Hematopoietic multipotent progenitor cell (in vitro differentiated cells): Measurements from ENCODE around the gene CAPN5. TPM values are rescaled to one million over a fixed set of nuclear protein-coding genes. Genes with fewer than 3 reads are reported as not detected.
"Not testable (repeated sequence)": the region's sequence is repeated elsewhere in the genome, so short reads cannot be mapped to it uniquely, and the experiment has no call there.

Experiments used
- DNase-seq, 3 donors: peaks; one replicate each; pipeline ENCODE4 v3.0.0-alpha.2; 2011 to 2015; ENCODE audit warnings: low read depth in 2 of 3, low spot score in 2 of 3
- total RNA-seq: library from RNA; depleted of rRNA; stranded (reverse); fragments of >200 nt; gene quantifications from one replicate; pipeline ENCODE4 v1.2.3, GENCODE V29; 2012

Gene CAPN5
- total RNA-seq, result 1.3 TPM

DNA sequence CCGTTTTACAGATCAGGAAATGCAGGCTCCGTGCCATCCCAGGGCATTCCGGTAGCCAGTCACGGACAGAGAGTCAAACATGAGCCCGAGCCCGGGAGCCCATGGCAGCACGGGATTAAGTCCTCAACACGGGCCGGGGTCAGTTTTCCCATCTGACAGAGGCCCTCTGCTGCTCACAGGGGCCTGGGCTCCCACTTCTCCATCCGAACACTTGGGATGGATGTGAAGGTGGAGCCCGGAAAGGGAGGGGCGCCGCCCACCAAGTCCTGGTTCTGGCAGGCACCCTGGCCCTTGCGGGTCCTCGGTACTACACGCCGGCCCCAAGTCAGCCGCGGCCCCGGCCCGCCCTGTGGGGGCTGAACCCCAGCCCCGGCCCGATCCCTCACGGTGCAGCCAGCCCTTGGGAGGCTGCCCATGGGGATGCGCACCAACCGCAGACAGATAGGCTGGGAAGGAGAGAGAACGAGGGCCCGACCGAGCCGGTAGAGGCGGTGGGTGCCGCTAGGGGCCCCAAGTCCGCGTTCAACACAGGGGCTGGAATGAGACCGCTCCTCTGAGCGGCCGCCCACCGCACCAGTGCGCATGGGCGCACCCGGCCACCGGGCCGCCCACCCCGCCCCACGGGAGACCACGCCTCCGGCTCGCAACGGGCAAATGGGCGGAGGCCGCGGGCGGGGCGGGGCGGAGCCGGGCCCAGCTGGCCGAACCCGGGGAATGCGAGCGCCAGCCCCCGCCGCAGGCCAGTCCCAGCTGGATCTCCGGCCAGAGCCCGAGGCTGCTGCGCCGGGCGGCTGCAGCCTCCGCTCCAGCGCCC, at the start of gene CAPN5:
TSS of gene CAPN5 (plus strand) at position 743 of the 814 bp plus-strand sequence. CDS start 17,916 bp downstream, outside the sequence.
- DNase-seq, result peak; percentile 77 to 92 (median 89)

GRCh38 chr11:77018396-77018924, 48.3 kb upstream of the CAPN5 start:
- not testable (repeated sequence) for DNase-seq

DNA sequence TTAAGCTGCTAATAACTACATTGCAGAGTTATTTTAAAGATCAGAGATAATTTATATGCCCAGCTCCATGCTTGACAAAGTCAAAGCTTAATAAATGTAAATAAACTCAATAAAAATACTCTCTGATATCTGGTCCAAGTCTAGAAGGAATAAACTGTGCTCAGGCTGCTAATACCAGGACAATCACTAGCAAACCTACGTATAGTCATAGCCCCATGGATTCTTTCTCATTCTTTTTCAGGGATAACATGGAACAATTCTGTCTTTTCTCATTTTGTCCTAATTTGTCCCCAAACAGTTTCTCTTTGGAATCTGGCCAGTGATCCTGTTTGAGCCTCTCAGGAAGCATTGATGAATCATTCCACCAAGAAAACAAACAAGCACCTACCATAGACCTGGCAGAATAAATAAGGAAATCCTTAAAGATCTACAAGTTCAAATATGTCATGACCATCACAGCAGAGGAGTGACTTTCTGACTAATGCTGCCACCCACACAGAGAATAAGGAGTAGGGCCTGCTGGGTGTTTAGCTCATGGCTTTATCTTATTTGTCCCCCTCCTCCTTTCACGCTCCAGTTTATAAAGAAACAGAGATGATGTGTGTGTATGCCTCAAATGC, 46.7 kb upstream of the CAPN5 start:
- no peak for DNase-seq

- DNase-seq, result no peak
Observed at GRCh38 chr11:77020734-77021133, 46.0 kb upstream of the CAPN5 start.

DNA sequence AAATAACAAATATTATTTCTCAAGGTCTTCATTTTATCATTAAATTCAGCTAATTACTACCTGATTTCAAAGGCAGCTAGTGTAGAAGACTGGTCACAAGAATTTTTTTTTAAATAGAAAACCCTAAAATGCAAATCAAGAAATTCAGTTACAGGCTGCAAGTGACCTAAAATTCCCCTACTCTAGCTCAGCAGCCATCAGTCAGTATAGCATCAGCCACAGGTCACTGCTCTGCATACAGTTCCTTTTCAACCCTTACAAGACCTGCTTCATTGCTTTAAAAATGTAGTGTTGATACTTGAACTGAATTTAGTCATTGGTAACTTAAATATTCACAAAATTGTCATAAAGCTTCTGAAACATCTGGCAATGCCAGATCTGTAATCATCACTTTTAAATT, 42.0 kb upstream of the CAPN5 start:
- no peak for DNase-seq

GRCh38 chr11:77026221-77026620, 40.5 kb upstream of the CAPN5 start:
- DNase-seq, result no peak

DNA sequence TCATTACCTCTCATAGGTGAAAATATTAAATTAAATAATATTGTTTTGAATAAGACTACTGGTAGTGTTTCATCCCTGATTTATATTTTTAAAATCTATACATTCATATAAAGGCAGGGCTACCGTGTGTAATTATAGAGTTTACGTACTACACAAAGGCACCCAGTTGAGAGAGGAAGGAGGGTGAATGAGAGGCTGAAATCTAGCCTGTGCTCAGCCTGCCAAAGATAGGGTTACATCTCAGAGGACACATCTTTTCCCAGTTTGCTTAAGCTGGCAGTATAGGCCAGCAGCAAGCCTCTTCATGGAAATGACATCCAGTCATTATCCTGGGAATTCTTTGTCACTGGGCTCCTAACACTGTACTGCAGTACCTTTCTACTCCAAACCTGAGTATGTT, 40.0 kb upstream of the CAPN5 start:
- DNase-seq, result no peak

DNA sequence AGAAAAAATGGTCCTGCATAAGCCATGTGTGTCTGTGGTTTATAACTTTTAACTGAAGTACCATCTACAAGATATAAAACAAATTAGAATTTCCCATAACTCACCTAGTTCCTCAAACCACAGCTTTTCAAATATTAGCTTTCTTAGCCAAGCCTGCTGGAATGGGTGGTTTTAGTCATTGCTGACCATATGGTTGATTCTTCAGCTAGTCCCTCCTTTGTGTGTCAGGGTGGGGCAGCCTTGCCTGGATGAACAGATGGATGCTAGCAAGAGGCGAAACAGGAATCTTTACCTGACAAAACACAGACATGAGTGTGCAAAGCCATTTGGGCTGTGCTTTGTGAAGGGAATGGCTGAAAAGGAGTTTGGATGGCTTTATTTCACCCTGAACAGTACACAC, 39.5 kb upstream of the CAPN5 start:
- DNase-seq, result no peak

DNA sequence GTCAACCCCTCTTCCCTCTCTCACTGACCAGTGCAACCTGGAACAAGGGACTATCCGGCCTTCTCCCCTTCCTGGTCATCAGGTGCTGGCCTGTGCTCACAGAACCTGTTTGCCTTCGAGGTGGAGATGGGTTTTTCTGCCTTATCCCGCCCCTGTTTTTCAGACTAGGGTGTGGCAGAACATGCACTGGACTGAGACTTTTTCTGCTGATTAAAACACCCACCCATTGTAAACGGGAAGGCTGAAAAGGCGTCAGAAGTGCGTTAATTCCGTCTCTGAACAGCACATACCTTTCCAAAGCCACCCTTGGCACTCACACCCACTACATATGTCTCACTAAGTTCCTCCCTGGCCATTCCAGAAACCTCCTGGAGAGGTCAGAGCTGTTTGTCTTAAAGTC, 36.9 kb upstream of the CAPN5 start:
- no peak for DNase-seq

GRCh38 chr11:77030834-77031414, 35.8 kb upstream of the CAPN5 start:
- no peak for DNase-seq

GRCh38 chr11:77031599-77031998, 35.2 kb upstream of the CAPN5 start:
- DNase-seq, result no peak

GRCh38 chr11:77035039-77035438, 31.7 kb upstream of the CAPN5 start:
- DNase-seq, result no peak

GRCh38 chr11:77035580-77035979, 31.2 kb upstream of the CAPN5 start:
- DNase-seq, result no peak

- DNase-seq, result no peak
Observed at GRCh38 chr11:77036398-77036797, 30.4 kb upstream of the CAPN5 start.

- DNase-seq, result no peak
Observed at GRCh38 chr11:77037057-77037456, 29.7 kb upstream of the CAPN5 start.

DNA sequence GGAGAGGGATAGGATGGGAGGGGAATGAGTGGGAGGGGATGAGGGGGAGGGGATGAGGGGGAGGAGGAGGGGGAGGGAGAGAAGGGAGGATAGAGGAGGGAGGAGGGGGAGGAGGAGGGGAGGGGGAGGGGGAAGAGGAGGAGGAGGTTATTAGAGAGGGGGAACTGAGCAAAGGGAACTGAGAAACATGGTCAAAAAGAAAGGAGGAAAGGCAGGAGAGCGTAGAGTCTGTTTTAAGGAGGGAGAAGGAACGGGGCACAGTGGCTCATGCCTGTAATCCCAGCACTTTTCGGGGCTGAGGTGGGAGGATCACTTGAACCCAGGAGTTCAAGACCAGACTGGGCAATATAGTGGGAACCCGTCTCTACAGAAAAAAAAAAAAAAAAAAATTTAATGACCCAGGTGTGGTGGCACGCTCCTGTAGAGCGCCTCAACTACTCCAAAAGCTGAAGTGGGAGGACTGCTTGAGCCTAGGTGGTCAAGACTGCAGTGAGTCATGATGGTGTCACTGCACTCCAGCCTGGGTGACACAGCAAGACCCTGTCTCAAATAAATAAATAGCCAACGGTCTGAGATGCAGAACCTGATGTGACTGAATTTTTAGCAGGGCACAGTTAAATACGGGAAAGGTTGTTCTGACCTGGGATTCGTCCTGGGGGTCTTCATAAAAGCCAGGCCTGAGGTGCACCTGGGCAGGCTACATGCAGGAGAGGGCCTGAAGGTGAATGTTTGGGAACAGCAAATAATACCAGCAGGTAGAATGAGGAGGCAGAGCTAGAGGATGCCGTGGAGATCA, 28.5 kb upstream of the CAPN5 start:
- no peak for DNase-seq

DNA sequence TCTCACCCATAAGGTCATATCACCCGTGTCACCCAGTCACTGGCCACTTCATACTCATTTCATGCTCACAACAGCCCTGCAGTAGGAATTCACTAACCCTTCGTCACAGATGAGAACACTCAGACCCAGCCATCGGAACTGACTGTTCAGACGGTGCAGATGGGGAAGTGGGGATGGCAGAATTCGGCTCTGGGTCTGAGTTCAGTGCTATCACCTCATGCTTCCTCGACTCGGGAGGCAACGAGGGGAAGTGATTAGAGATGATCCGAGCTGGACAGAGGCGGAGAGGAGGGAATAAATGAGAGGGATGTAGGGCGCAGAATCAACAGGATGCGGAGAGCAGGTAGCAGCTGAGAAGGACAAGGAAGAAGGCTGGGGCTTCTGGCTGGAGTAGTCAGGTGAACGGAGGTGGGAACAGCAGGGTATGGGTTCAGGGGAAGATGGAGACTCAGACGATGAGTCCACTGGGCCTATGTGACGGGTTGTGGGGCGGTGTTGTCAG, 27.9 kb upstream of the CAPN5 start:
- DNase-seq, result no peak

DNA sequence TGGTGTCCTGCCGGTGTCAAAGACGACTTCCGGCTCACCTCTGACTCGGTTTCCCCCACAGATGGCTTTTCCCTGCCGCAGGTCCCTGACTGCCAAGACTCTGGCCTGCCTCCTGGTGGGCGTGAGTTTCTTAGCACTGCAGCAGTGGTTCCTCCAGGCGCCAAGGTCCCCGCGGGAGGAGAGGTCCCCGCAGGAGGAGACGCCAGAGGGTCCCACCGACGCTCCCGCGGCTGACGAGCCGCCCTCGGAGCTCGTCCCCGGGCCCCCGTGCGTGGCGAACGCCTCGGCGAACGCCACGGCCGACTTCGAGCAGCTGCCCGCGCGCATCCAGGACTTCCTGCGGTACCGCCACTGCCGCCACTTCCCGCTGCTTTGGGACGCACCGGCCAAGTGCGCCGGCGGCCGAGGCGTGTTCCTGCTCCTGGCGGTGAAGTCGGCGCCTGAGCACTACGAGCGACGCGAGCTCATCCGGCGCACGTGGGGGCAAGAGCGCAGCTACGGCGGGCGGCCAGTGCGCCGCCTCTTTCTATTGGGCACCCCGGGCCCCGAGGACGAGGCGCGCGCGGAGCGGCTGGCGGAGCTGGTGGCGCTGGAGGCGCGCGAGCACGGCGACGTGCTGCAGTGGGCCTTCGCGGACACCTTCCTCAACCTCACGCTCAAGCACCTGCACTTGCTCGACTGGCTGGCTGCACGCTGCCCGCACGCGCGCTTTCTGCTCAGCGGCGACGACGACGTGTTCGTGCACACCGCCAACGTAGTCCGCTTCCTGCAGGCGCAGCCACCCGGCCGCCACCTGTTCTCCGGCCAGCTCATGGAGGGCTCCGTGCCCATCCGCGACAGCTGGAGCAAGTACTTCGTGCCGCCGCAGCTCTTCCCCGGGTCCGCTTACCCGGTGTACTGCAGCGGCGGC, 27.0 kb upstream of the CAPN5 start:
- DNase-seq, result peak in 2 of 3 donors; percentile 45 to 56

GRCh38 chr11:77040401-77040777, 26.4 kb upstream of the CAPN5 start:
- no peak for DNase-seq

- no peak for DNase-seq
Observed at GRCh38 chr11:77040889-77041288, 25.9 kb upstream of the CAPN5 start.
